Measurements from ENCODE around the gene GATA5. TPM values are rescaled to one million over a fixed set of nuclear protein-coding genes. Genes with fewer than 3 reads are reported as not detected.

GATA5 gene
- polyA plus RNA-seq, 1 of the 3 experiments (the other 2 are of a cell fraction) = not detected

GRCh38 chr20:62444286-62444685, 31.5 kb downstream of the GATA5 start:
- Histone ChIP-seq H3K27ac (ENCODE audit: low read depth in 2 of 2, low read length in 1 of 2) (no peak overlapping the region), H3F3A (replicated peaks; ENCODE audit: insufficient read depth) (no peaks in the 10 kb centered on the region), H2AFZ (ENCODE audit: low read depth) (no peak overlapping the region), H3K4me1 (ENCODE audit: control insufficient read depth in 1 of 2, insufficient read depth in 2 of 2, low read depth in 1 of 2, low read length in 1 of 2) (no peaks in the 10 kb centered on the region; a peak in 1 of 4 replicates), H4K20me1 (ENCODE audit: insufficient read depth) (no peaks in the 10 kb centered on the region), H3K9me2 (no peaks in the 10 kb centered on the region), H3K9ac (no peak overlapping the region), H3K9me3 (no peaks in the 10 kb centered on the region), H3K36me3 (replicated peaks in 1 of 2; ENCODE audit: control insufficient read depth in 1 of 2, insufficient read depth in 2 of 2, low read length in 1 of 2) (no peaks in the 10 kb centered on the region), H3K27me3 (ENCODE audit: insufficient read depth) (no peaks in the 10 kb centered on the region; the same call in 1 of the 2 replicates), H3K4me3 (ENCODE audit: low read depth in 2 of 2, low read length in 1 of 2) (no peak overlapping the region), H3K79me2 (ENCODE audit: insufficient read depth) (no peaks in the 10 kb centered on the region), H3K4me2 (no peak overlapping the region)
- WGBS (ENCODE audit: low lambda C conversion rate) = 60% methylated on average over 6 of the region's 6 CpGs
- TF ChIP-seq, protein P1, sequence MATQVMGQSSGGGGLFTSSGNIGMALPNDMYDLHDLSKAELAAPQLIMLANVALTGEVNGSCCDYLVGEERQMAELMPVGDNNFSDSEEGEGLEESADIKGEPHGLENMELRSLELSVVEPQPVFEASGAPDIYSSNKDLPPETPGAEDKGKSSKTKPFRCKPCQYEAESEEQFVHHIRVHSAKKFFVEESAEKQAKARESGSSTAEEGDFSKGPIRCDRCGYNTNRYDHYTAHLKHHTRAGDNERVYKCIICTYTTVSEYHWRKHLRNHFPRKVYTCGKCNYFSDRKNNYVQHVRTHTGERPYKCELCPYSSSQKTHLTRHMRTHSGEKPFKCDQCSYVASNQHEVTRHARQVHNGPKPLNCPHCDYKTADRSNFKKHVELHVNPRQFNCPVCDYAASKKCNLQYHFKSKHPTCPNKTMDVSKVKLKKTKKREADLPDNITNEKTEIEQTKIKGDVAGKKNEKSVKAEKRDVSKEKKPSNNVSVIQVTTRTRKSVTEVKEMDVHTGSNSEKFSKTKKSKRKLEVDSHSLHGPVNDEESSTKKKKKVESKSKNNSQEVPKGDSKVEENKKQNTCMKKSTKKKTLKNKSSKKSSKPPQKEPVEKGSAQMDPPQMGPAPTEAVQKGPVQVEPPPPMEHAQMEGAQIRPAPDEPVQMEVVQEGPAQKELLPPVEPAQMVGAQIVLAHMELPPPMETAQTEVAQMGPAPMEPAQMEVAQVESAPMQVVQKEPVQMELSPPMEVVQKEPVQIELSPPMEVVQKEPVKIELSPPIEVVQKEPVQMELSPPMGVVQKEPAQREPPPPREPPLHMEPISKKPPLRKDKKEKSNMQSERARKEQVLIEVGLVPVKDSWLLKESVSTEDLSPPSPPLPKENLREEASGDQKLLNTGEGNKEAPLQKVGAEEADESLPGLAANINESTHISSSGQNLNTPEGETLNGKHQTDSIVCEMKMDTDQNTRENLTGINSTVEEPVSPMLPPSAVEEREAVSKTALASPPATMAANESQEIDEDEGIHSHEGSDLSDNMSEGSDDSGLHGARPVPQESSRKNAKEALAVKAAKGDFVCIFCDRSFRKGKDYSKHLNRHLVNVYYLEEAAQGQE (IDR thresholded peaks at IDR 0.05; ENCODE audit: low read depth, low read length) = no peak
- no peak for TF ChIP-seq RCOR1 (IDR thresholded peaks at IDR 0.05; ENCODE audit: low read length)
- TF ChIP-seq, protein P2, sequence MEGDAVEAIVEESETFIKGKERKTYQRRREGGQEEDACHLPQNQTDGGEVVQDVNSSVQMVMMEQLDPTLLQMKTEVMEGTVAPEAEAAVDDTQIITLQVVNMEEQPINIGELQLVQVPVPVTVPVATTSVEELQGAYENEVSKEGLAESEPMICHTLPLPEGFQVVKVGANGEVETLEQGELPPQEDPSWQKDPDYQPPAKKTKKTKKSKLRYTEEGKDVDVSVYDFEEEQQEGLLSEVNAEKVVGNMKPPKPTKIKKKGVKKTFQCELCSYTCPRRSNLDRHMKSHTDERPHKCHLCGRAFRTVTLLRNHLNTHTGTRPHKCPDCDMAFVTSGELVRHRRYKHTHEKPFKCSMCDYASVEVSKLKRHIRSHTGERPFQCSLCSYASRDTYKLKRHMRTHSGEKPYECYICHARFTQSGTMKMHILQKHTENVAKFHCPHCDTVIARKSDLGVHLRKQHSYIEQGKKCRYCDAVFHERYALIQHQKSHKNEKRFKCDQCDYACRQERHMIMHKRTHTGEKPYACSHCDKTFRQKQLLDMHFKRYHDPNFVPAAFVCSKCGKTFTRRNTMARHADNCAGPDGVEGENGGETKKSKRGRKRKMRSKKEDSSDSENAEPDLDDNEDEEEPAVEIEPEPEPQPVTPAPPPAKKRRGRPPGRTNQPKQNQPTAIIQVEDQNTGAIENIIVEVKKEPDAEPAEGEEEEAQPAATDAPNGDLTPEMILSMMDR (IDR thresholded peaks at IDR 0.05) = no peak
- TF ChIP-seq MXI1 (IDR thresholded peaks at IDR 0.05; ENCODE audit: low read depth, low read length) = no peak
- TF ChIP-seq EZH2phosphoT487 (IDR thresholded peaks at IDR 0.05; ENCODE audit: borderline replicate concordance, low read depth) = no peak
- TF ChIP-seq FOSL2 (IDR thresholded peaks at IDR 0.05; ENCODE audit: borderline replicate concordance, low read depth) = no peak
- no peak for TF ChIP-seq NFIC (IDR thresholded peaks at IDR 0.05; ENCODE audit: borderline replicate concordance)
- DNase-seq = no peak
- ChIA-PET CTCF (interaction anchor here (0.6 to 1.7 kb wide), 3 partner anchors 15 to 50 kb away, joined by 3 to 5 read pairs (median 3); no protein-coding TSS in a partner anchor), POLR2A (no interaction called here)

GRCh38 chr20:62441987-62442539, 33.7 kb downstream of the GATA5 start:
- ChIA-PET CTCF (interaction anchor here (1.3 to 1.7 kb wide), 2 partner anchors 32 to 55 kb away, joined by 4 to 7 read pairs; no protein-coding TSS in a partner anchor), POLR2A (no interaction called here)
- Histone ChIP-seq H3K9me2 (no peaks in the 10 kb centered on the region), H2AFZ (ENCODE audit: low read depth) (no peak overlapping the region), H3K4me3 (ENCODE audit: low read depth in 2 of 2, low read length in 1 of 2) (no peak overlapping the region), H3K79me2 (ENCODE audit: insufficient read depth) (no peaks in the 10 kb centered on the region), H3K27ac (ENCODE audit: low read depth in 2 of 2, low read length in 1 of 2) (no peak overlapping the region), H3F3A (replicated peaks; ENCODE audit: insufficient read depth) (no peaks in the 10 kb centered on the region), H4K20me1 (ENCODE audit: insufficient read depth) (no peaks in the 10 kb centered on the region), H3K4me1 (ENCODE audit: control insufficient read depth in 1 of 2, insufficient read depth in 2 of 2, low read depth in 1 of 2, low read length in 1 of 2) (no peaks in the 10 kb centered on the region; a peak in 1 of 4 replicates), H3K9ac (no peak overlapping the region), H3K4me2 (no peak overlapping the region), H3K36me3 (replicated peaks in 1 of 2; ENCODE audit: control insufficient read depth in 1 of 2, insufficient read depth in 2 of 2, low read length in 1 of 2) (no peaks in the 10 kb centered on the region), H3K9me3 (no peaks in the 10 kb centered on the region), H3K27me3 (ENCODE audit: insufficient read depth) (no peaks in the 10 kb centered on the region; the same call in 1 of the 2 replicates)
- DNase-seq = no peak
- 53% methylated on average over 8 of the region's 16 CpGs for WGBS (ENCODE audit: low lambda C conversion rate)
- TF ChIP-seq, protein P1 (IDR thresholded peaks at IDR 0.05; ENCODE audit: low read depth, low read length) = no peak
- TF ChIP-seq RCOR1 (IDR thresholded peaks at IDR 0.05; ENCODE audit: low read length) (no peak), FOSL2 (IDR thresholded peaks at IDR 0.05; ENCODE audit: borderline replicate concordance, low read depth) (no peak), ZBTB33 (IDR thresholded peaks at IDR 0.05; ENCODE audit: borderline replicate concordance, low read depth) (no peak), NFIC (IDR thresholded peaks at IDR 0.05; ENCODE audit: borderline replicate concordance) (no peak), ELF1 (IDR thresholded peaks at IDR 0.05) (no peak), GABPA (IDR thresholded peaks at IDR 0.05; ENCODE audit: low read depth) (no peak), SIN3A (IDR thresholded peaks at IDR 0.05; ENCODE audit: borderline replicate concordance, low read depth, low read length) (no peak), YY1 (IDR thresholded peaks at IDR 0.05; ENCODE audit: low read depth) (no peak), TAF1 (IDR thresholded peaks at IDR 0.05; ENCODE audit: borderline replicate concordance, low read depth, low read length) (no peak), FOXM1 (IDR thresholded peaks at IDR 0.05; ENCODE audit: low read depth) (no peak), NRF1 (IDR thresholded peaks at IDR 0.05; ENCODE audit: low read depth, low read length) (no peak)
